Hematopoietic multipotent progenitor cell treated with erythropoietin and hydrocortisone succinate and interleukin-3 and kit ligand, for 15 days (in vitro differentiated cells): ENCODE measurements around the gene MDN1.
A peak's percentile ranks its signal among the peaks of the same experiment; 100 is the strongest.
"Not testable (repeated sequence)": the region's sequence is repeated elsewhere in the genome, so short reads cannot be mapped to it uniquely, and the experiment has no call there.

Source experiments
- DNase-seq: peaks from one replicate; pipeline ENCODE4 v3.0.0-alpha.2; 2015; ENCODE audit warnings: low spot score

The MDN1 gene

GRCh38 chr6:89813422-89813821, 6.2 kb downstream of the MDN1 start:
- not testable (repeated sequence) for DNase-seq

GRCh38 chr6:89807581-89807980, 12.0 kb downstream of the MDN1 start:
- DNase-seq, result peak; percentile 72

DNA sequence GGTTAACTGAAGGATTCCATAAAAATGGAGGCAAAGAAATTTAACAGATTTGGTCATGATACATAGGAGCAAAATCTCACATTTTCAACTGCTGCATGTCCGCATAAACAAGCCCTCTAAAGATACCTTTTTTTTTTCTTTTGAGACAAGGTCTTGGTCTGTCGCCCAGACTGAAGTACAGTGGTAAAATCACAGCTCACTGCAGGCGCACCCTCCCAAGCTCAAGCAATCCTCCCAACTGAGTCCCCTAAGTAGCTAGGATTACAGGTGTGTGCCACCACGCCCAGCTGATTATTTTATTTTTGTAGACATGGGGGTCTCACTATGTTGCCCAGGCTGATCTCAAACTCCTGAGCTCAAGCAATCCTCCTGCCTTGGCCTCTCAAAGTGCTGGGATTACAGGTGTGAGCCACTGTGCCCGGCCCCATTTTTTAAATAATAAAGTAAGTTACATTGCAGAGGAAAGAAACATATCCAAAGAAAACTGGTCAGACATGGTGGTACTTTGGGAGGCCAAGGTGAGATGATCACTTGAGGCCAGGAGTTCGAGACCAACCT, 13.7 kb downstream of the MDN1 start:
- DNase-seq, result no peak

- DNase-seq, result no peak
Measured at GRCh38 chr6:89803271-89803670, 16.3 kb downstream of the MDN1 start.

DNA sequence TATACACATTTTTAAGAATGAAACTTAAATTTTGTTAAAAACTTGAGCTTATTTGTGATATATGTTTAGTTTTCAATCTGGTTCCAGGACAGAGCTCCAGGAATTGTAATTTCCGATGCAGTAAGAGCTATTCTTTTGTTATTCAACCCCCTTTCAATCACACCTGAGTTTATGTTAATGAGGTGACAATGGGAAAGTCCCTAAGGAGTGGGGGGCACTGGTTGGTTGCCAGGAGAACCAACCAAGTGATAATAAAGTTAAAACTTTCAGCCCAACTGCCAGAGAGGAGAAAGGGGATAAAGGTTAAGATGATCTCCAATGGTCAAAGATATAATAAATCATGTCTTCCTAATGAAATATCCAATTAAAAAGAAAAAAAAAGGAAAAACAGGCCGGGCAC, 19.8 kb downstream of the MDN1 start:
- DNase-seq, result no peak

DNA sequence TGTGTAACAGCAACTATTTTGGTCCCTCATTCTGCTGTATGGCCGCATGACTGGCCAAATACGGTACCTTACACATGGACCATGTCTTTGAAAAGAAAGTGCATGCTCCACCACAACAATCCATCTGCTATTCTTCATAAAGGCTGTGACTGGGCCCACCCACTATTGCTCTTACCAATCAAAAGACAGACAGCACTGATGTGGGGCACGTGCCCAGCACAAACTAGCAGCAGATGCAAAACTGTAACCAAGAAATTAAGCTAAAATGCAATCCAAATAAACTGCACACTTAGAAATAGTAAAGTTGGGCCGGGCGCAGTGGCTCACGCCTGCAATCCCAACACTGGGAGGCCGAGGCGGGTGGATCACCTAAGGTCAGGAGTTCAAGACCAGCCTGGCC, 20.5 kb downstream of the MDN1 start:
- no peak for DNase-seq

DNA sequence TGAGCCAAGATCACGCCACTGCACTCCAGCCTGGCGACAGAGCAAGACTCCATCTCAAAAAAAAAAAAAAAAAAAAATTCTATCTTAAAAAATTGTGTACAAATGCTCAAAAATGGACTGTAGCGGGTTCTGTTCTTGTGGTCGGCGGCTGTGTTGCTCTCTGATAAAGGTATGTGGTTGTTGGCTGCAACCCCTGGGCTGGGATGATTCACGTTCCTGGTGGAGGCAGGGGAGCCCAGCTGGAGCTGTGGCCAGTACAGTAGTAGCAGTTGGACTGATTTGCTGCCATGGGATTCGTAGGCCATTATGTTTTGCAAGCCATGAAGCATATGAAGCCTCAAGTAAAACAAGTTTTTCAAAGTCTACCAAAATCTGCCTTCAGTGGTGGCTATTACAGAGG, 22.3 kb downstream of the MDN1 start:
- peak; percentile 74 for DNase-seq

DNA sequence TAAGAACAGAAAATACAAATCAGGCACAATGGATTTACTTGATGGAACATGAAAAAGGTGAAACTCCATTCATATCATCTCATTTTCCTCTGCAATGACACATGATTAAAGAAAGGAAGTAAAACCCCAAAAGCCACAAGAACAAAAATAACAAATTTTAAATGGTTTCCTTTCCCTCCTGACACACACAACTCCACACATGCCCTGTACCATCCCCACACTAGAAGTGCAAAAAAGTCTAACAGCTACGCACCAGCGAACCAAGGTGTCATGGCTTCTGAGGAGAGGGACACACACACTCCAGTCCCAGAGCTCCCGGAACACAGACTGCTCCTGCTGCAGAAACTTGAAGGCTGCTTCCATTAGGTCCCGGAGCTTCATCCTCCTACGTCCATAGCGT, 25.3 kb downstream of the MDN1 start:
- DNase-seq, result no peak

GRCh38 chr6:89793586-89793985, 26.0 kb downstream of the MDN1 start:
- DNase-seq, result peak; percentile 47

DNA sequence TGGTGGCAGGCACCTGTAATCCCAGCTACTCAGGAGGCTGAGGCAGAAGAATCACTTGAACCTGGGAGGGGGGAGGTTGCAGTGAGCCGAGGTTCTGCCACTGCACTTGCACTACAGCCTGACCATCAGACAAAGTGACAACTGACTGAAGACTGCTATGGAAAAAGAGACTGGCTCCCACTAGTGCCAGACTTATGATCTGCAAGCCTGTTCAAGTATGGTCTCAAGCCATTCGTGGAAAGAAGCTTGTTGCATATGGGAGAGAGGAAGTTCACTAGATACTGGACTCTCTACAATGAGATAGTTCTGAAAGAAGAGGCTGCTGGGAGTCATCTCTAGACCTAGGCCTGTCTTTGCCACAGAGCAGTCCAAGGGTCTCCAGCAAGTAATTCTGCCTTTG, 26.7 kb downstream of the MDN1 start:
- peak; percentile 70 for DNase-seq

DNA sequence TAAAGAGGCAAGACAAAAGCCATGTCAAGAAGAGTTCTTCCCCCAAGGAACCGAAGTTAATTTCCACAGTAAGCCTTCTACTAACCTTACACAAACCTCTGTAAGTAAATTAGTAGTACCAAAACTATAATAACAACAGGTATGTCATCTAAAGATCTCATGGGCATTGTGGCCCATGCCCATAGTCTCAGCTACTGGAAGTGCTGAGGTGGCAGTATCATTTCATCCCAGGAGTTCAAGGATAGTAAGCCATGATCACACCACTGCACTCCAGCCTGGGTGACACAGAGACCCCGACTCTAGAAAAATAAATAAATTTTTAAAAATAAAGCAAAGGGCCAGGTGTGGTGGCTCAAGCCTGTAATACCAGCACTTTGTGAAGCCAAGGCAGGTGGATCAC, 29.2 kb downstream of the MDN1 start:
- DNase-seq, result no peak

DNA sequence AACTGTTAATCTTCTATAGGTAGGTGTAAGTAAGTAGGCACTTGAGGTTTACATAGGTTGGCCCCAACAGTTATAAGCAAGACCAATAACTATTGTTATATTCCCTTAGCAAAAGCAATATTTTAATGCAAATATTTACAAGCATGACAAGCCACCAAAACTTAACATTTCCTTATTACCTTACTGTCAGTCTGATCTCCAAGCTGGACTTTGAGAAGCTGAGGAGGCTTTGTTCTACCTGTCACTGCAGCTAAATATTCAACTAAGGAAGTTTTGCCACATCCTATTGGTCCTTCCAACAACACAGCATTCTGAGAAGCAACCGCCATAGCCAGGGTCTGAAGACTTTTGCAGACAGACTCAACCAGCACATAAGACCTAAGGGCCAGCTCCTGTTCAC, 29.6 kb downstream of the MDN1 start:
- DNase-seq, result no peak

DNA sequence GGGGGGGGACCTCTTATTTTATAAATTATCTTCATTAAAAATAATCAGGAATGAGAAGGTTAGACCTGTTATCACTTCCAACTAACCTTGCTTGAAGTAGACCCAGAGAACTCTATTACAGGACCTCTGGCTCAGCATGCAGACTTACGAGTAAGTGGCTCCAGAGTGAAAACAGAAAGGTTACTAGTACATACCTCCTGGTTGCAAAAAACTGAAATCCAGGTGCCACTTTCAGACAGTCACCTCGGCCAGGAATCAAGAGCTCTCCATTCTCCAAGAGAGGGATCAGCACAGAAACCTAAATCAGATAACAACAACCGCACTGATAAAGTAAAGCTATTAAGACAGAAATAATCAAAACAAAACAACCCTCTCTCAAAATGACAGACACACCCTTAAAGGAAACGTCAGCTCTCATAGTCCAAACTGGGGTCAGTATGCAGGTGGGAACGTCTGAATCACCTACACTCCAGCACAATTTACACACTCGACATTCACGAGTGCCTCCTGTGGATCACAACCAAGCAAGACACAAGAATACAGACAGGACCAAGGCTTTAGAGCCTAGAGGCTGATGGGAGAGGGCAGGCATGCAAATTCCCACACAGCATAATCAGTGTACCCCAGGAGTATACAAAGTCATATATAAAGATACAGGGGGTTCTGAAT, 31.8 kb downstream of the MDN1 start:
- DNase-seq, result no peak

DNA sequence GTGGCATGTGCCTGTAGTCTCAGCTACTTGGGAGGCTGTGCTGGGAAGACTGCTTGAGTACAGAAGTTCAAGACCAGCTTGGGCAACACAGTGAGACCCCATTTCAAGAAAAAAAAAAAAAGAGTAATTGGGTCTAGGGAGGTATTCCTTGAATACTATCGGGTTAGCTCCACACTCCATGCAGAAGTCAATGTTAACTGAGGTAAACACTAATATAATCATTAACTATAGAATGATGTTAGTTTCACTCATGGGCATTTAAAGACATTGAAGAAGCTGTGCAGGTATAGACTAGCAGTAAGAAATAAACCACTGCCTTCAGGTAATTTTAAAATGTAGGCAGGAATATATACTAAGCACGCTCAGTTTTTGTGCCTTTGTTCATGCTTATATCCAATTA, 32.6 kb downstream of the MDN1 start:
- DNase-seq, result no peak

- no peak for DNase-seq
Measured at GRCh38 chr6:89784838-89785237, 34.8 kb downstream of the MDN1 start.

GRCh38 chr6:89783293-89783692, 36.3 kb downstream of the MDN1 start:
- not testable (repeated sequence) for DNase-seq

GRCh38 chr6:89782222-89782621, 37.4 kb downstream of the MDN1 start:
- no peak for DNase-seq

DNA sequence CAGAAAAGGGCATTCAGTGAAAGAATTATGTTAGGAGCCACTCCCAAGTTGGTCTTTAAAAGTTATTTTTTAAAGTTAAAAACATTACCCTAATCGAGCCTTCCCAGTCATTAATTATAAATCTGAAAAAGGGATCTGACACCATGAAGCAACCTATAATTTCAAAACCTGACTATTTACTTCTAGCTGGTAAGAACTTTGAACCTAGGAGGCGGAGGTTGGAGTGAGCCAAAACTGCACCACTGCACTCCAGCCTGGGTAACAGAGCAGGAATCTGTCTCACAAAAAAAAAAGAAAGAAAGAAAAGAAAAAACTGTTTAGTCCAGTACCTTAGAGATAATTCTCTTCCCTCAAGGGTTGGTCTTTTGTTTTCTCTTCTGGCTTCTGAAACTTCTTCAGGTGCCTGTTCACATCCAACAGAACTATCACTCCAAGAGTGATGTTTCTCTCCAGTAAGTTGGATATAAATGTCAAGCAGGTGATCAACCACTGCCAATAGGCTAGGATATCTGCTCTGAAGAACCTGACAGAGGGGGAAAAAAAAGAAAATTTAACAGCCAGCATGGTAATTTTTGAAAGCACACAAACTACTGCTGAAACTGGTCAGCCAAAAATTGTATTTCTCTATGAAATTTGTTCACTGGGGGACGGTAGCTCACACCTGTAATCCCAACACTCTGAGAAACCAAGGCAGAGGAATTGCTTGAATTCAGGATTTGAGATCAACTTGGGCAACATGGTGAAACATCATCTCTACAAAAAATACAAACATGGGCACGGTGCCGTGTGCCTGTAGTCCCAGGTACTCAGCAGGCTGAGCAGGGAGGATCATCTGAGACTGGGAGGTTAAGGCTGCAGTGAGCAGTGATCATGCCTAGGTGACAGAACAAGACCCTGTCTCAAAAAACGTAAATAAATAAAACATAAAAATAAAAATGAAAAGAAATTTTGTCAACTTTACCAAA, 38.2 kb downstream of the MDN1 start:
- no peak for DNase-seq

- DNase-seq, result peak; percentile 65
Measured at GRCh38 chr6:89777455-89777854, 42.1 kb downstream of the MDN1 start.

DNA sequence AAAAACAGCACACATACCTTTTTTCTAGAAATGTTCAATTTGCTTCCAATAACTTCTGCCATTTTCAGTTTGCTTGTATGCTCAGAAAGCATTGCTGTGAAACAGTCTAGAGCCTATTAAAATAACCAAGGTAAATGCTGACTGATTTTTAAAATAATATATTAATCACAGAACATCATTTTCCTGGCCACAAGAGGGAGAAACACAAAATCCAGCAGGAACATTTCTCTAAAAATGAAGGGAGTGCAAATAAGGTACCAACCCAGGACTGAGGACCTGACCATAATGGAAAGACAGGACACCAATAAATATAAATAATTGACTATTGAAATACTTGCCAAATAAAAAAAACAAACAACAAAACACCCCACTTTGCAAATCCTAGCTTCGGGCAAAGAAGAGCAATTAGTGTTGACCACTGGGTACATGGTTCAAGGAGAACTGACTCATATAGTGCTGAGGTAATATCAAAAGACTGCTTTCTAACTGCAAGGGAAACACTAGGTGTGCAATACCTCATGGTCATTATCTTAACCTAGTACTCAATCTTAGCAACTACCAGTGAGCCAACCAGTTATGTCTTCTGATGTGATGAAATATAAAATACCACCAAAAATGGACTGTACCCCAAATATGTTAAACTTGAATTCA, 42.9 kb downstream of the MDN1 start:
- no peak for DNase-seq

DNA sequence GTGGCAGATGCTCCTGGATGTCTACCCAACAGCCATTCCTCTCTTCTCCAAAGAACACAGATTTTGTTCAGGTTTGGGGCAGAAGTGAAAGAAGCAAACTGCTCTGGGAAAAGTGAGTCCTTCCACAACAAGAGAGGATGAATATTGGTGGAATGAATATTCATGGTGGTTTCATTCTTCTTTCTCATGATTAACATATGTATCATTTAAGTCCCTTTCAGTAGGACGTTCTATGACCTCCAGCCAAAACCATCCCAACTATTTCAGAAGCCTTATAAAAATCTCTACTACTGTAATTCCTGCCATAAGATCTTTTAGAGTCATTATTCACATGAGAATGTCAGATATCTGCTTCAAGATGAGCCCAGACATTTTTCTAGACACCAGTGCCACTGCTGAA, 44.4 kb downstream of the MDN1 start:
- no peak for DNase-seq

DNA sequence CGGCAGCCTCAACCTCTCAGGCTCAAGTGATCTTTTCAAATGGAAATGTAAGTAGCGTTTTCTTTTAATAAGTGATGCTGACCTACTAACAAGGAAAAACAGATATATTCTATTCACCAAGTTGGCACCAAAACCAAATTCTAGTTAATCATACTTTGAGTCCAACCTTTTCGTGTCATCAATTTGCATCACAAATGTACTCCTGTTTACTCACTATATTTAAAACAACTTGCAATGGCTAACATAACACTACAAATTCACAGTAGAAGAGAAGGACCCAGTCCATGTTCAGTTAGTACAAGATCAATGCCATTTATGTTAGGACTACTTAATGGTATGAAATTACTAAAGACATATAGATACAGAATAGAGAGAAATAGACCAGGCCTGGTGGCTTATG, 50.0 kb downstream of the MDN1 start:
- DNase-seq, result no peak

DNA sequence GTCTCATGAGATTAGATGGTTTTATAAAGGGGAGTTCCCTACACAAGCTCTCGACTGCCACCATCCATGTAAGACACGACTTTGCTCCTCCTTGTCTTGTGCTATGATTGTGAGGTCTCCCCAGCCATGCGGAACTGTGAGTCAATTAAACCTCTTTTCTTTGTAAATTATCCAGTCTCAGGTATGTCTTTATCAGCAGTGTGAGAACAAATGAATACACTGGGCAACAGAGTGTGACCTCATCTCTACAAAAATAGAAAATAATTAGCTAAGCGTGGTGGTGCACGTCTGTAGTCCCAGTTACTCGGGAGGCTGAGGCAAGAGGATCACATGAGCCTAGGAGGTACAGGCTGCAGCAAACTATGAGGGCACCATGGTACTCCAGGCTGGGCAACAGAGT, 51.3 kb downstream of the MDN1 start:
- DNase-seq, result no peak
